AG04449 (cell line): ENCODE measurements around the gene ZNF576.
"Not testable (repeated sequence)": the region's sequence is repeated elsewhere in the genome, so short reads cannot be mapped to it uniquely, and the experiment has no call there.

ENCODE experiments used
- CTCF ChIA-PET: fragments of 350-600 bp; formaldehyde crosslinking; extraction: SDS; loops from one replicate; lab custom pipeline; 2021; ENCODE audit warnings: antibody characterized with exemption; lab: Yijun Ruan, JAX
- POLR2A ChIA-PET: fragments of 400-600, 350-600 bp; formaldehyde crosslinking; extraction: SDS; loops from one replicate; lab custom pipeline; 2020; ENCODE audit warnings: antibody characterized with exemption, inconsistent platforms; lab: Yijun Ruan, JAX
- DNase-seq: peaks from one replicate; pipeline ENCODE4 v3.0.0-alpha.2; 2010; ENCODE audit warnings: low read depth, low spot score
- H3K4me3 ChIP-seq: 2 replicates; pipeline ENCODE4 v1.5.1; 2011; ENCODE audit warnings: low read depth, mild to moderate bottlenecking, control low read depth, low read length
- CTCF ChIP-seq: IDR thresholded peaks from one replicate; pipeline ENCODE4 v1.5.1; 2011; ENCODE audit warnings: mild to moderate bottlenecking, moderate library complexity, low read length, control low read depth, inconsistent platforms; ENCODE audit not compliant: insufficient read depth; ENCODE audit errors: missing control alignments

The ZNF576 gene

DNA sequence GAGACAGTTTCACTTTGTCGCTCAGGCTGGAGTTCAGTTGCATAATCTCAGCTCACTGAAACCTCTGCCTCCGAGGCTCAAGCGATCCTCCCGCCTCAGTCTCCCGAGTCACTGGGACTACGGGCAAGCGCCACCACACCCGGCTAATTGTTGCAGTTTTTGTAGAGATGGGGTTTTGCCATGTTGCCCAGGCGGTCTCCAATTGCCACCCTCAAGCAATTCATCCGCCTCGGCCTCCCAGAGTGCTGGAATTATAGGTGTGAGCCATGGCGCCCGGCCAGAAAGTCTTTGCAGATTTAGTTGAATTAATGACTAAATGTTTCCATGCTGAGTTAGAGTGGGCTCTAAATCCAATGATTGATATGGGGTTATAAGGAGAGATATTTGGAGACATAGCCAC, 47.8 kb downstream of the ZNF576 start:
- POLR2A ChIA-PET: no interaction called here

DNA sequence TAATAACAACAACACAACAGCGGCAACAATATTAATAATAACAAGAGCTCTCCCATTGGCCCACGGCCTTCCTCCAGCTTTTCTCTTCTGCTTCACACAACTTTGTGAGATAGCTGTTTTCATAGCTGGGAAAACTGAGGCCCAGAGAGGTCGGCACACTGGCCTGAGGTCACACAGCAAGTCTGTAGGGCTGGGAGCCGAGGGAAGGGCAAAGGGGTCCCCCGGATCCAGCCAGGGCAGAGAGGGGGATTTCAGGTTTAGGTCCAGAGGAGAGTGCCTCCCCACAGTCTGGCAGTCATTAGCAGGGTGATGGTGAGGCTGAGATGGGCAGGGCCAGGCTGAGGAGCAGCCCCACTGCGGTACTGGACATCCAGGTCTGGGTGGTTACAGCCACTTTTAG, 52.2 kb downstream of the ZNF576 start:
- H3K4me3 ChIP-seq: no peak overlapping the region
- DNase-seq: no peak
- TF ChIP-seq CTCF: no peak
- CTCF ChIA-PET: interaction anchor here (0.7 to 1.5 kb wide), 4 partner anchors 11 to 201 kb away, joined by 3 to 7 read pairs (median 3); partner anchors contain the start of genes IRGQ and ZNF576
- POLR2A ChIA-PET: no interaction called here

More for the DNA sequence above, 47.8 kb downstream of the ZNF576 start:
- DNase-seq: no peak
- CTCF ChIA-PET: no interaction called here
- no peak for TF ChIP-seq CTCF
- H3K4me3 ChIP-seq: no peak overlapping the region

GRCh38 chr19:43649514-43649913, 53.1 kb downstream of the ZNF576 start:
- no peak overlapping the region for H3K4me3 ChIP-seq
- ChIA-PET POLR2A (no interaction called here), CTCF (interaction anchor here (1.0 to 1.5 kb wide), 4 partner anchors 11 to 202 kb away, joined by 3 to 7 read pairs (median 4); no protein-coding TSS in a partner anchor)
- DNase-seq: no peak
- no peak for TF ChIP-seq CTCF

DNA sequence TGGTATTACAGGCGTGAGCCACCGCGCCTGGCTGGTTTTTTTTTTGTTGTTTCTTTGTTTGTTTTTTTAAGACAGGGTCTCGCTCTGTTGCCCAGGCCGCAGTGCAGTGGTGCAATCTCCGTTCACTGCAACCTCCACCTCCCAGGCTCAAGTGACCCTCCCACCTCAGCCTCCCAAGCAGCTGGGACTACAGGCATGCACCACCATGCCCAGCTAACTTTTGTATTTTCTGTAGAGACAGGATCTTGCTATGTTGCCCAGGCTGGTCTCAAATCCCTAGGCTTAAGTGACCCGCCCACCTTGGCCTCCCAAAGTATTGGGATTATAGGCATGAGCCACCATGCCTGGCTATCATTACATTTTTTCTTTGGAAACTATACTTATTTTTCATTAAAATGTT, 53.9 kb downstream of the ZNF576 start:
- H3K4me3 ChIP-seq, DNase-seq, POLR2A ChIA-PET: not testable (repeated sequence)
- CTCF ChIA-PET: interaction anchor here (1.0 to 1.5 kb wide), 2 partner anchors 15 to 18 kb away, joined by 3 to 5 read pairs; no protein-coding TSS in a partner anchor
